Measurements from ENCODE around the gene JAG2.
A peak's percentile ranks its signal among the peaks of the same experiment; 100 is the strongest.

JAG2 gene

DNA sequence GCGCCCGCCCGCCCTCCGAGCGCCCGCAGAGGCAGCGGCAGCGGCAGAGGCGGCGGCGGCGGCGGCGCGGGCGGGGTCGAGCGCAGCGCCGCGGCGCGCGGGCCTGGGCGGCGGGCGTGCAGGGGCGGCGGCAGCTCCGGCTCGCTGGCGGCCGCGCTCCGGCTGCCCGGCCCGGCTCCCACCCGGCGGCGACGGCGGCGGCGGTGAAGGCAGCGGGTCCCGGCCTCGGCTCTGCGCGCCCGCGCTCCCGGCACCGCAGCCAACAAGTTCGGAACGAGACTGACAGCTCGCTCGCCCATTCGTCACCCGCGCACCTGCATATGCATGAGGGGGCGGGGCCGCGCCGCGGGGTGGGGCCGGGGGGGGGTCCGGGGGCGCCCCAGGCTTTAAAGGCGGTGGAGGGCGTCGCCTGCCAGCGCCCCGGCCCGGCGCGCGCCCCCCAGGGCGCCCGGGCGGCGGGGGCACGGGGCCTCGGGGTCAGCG is at the start of gene JAG2:
Gene JAG2, minus strand, starts transcription at position 281 of the 483 bp plus-strand sequence. CDS start 356 bp downstream, outside the sequence.
- peak; percentile 59 to 71 for DNase-seq

DNA sequence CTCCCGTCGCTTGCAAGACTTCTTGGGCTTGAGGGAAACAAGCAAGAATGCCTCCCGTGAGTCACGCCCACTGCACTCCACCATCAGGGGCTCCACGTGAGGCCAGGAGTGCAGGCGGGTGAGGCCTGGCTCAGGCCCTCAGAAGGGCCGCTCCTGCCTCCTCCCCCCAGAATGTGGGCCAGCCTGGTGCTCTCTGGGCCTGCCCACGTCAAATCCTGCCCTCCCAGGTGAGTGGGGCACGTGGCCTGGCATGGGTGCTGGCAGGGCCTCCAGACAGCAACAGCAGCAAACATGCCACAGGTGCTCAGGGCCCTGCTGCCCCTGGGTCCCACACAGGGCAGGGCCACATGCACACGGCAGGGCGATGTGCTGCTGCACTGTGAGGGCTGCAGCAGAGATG is 49.2 kb upstream of the JAG2 start:
- DNase-seq = no peak

DNA sequence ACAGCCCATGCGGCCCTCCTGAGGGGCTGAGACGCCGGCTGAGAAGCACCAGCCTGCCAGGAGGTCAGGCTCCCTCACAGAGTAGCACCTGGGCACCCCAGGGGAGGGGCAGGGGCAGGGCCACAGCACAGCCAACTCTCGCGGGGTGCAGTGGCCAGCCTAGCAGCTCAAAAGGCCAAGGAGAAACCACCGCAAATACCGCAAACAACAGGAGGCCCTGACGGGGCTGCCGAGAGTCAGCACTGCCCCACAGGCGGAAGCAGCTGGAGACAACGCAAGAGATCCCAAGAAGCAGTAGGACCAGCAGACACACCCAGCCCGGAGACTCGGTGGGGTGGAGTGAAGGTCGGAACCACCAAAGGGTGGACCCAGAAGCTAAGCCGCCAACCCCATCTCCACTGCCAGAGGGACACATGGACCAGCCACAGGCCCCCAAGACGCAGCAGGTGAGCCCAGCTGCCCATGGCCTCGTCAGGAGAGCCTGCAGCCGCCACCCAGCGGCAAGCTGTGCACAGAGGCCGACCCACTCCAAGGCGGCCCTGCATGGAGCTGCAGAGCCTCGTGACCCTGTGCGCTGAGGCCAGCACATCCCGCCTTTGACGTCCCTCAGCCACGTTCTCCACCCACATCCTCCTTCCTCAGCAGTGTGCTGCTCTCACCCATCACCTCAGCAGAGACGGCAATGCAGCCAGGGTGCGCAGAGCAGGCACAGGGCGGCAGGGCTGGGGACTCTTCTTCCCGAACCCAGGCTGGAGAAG is 48.1 kb upstream of the JAG2 start:
- no peak for DNase-seq

DNA sequence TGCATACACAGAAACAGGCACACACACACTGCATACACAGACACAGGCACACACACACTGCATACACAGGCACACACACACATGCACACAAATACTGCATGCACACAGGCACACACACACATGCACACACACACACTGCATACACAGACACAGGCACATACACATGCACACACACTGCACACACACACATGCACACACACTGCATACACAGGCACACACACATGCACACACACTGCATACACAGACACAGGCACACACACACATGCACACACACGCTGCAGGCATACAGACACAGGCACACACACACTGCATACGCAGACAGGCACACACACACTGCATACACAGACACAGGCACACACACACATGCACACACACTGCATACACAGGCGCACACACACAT is 47.0 kb upstream of the JAG2 start:
- DNase-seq = no peak

DNA sequence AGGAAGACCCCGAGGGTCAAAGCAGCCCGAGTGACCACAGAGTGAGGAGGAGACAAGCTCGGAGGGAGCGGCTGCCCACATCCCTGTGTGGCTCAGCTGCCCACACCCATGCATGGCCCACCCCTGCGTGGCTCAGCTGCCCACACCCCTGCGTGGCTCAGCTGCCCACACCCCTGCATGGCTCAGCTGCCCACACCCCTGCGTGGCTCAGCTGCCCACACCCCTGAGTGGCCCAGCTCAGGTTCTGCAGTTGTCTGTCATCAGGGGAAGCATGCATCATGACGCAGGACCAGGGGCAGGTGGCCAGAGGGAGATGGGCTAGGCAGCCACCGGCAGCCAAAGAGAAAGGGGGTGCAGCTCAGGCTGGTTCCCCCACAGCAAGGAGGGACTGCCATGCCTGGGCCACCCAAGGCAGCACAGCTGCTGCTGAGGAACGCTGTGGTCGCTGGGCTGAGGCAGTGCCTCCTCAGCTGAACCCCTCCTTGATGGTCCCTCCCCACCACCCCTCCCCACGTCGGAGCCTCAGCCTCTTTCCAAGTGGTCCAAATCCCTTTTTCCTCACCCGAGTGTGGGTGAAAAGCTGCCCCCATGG is 45.8 kb upstream of the JAG2 start:
- no peak for DNase-seq

DNA sequence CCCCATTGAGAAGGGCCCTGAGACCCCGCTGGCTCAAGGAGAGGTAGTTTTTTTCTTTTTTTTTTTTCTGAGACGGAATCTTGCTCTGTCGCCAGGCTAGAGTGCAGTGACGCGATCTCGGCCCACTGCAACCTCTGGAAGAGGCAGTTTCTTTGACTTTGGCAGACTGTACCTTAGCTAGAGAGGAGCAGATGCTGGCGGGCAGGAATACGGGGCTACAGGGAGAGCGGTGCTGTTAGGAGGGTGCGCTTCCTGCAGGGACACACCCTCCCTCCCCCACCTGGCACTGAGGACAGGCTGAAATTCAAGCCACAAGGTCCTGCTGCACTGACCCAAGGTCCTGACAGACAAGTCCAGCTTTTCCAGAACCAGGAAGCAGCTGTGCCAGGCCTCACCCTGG is 44.8 kb upstream of the JAG2 start:
- DNase-seq = no peak

DNA sequence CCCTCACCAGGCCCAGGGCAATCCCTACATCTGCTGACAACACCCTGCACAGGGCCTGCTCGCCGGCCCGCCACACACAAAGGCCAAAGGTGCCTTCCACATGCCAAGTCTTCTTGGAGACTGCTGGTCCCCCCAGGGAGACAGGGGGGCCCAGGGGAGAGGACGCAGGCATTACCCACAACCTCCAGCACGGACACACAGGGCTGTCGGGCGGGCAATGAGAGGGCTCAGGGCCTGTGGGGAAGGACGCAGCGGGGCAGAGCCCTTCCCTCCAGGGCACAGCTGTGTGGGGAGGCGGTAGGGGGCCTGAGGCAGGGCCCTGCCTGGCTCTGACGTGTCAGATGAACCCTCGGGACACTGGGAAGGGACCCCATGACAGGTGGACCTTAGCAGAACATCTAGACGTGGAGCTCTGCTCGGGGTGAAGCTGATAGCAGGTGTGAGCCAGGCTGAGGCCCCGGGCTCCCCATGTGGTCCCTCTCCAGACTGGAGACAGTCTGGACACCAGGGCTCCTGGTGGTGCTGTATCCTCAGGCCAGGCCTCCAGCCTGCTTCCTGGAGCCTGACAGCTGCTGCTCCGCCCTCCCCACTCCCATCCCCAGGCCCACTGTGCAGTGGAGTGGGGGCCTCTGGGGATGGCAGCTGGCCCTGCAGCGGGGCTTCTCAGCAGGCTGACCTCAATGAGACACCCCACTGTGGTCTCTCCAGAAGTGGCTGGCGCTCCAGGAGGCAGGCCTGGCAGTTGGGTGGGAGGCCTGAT is 44.1 kb upstream of the JAG2 start:
- DNase-seq = no peak

DNA sequence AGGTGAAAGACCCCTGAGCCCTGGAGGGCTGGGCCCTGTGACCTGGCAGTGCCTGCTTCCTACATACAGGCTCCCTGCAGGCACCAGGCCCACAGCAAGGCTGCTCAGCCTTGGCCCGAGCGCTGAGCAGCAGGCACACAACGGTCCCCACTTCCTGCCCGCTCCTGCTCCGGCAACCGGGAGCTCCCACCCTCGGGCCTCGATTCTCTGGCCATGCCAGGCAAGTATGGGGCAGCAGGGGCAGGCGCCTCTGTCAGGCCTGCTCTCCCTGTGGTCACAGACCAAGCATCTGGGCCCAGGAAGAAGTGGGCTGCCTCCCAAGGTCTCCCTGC is 43.1 kb upstream of the JAG2 start:
- no peak for DNase-seq

DNA sequence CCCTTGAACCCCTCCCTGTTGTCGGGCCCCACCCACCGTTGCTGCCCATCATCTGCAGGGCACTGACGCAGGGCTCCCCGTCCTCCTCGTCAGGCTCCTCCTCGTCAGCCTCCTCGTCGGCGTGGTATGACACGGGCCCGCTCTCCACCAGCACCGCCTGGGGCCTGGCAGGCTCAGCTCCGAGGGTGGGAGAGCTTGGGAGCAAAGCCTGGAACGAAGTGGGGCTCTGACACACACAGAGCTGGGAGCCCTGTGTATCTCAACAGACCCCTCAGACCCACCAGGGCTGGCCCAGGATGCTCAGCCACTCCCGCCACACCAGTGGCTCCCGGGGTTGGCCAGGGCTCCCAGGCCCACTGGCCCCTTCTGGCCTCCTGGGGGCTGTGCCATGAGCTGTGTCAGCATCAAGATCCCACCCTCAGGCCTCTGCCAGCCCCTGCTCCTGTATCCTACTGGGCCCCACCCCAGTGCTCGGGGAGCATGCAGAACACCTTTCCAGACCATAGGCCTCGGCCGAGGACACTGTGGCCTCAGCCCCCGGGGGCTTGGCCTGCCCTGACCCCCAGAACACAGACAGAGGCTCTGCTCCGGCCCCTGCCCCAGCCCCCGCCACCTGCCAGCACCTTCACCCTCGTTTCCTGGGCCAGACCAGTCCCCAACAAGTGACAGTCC is 42.6 kb upstream of the JAG2 start:
- no peak for DNase-seq

DNA sequence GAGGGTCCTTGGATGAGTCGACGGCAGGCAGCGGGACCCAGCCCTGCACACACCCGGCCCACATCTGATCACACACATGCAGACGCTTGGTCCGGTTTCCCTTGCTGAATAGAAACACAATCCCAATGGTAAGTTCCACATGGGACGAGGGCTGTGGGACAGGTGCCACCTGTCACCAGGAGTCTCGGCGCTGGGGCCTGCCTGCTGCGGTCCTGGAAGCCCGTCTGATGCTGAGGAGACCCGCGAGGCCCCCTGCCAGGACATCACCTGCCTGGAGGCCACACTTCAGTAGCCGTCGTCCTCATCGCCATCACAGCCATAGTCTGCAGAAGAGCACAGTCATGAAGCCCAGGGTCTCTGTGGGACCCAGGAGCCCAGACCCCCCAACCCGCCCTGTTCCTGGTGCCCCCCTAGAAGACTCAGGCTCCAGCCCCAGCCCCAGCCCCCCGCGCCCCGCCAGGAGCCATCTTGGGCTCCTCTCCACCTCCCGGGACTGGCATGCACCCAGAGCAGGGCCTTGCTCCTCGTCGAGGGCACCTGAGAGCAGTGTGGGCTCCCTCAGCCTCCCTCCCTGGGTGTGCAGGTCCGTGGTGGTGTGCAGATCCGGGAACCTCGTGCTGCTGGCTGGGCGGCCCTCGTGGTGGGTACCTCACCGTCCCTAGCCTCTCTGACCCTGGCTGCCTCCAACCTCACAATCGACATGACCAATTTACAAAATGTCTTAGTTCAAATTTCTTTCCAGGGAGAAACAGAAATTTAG is 41.9 kb upstream of the JAG2 start:
- DNase-seq = no peak

DNA sequence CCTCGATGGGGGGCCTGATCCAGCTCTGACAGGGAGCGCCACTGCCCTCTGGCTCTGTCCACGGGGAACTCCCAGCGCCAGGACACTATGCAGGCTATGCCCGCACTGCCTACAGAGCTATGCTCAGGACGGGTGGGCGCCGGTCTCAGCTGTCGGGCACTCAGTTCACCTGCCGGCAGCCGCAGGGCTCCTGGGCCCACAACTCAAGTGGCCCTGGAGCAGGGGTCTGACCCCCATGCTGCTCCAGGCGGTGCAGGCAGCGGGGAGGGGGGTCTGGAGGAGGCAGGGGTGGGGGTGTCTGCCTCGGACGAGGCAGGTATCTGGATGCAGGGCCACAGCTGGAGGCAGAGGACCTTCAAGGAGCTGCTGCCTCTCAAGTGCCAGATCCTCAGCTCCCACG is 41.1 kb upstream of the JAG2 start:
- no peak for DNase-seq

DNA sequence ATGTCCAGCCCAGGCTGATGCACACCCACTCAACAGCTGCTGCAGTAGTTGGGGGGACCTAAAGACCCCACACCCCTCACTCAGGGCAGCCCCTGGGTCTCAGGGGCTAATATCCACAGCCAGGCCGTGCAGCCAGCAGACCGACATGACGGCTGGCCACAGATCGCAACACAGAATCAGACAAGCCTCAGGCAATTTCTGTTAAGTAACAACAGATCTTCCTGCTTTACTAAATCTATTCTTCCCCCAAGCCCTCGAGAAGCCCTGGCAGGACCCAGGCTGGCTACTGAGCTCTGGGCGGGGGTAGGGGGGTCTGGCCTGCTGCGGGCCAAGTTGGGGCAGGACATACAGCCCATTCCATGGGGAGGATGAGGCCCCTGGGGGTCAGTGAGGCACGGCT is 40.5 kb upstream of the JAG2 start:
- no peak for DNase-seq

DNA sequence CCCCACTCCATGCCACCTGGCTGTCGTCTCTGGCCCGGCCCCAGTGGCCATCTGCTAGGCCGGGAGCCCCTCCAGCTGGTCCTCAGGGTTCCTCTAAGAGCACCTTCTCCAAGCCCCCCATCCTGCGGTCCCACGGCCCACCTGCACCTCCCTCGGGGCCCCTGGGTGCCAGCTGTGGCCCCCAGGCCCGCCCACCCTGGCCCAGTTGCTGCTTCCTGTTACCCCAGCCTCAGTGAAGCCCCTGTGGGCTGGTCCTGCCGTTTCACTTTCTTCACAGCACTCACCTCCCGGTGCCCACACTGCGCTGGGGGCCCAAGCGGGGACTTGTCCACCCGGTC is 40.1 kb upstream of the JAG2 start:
- no peak for DNase-seq

DNA sequence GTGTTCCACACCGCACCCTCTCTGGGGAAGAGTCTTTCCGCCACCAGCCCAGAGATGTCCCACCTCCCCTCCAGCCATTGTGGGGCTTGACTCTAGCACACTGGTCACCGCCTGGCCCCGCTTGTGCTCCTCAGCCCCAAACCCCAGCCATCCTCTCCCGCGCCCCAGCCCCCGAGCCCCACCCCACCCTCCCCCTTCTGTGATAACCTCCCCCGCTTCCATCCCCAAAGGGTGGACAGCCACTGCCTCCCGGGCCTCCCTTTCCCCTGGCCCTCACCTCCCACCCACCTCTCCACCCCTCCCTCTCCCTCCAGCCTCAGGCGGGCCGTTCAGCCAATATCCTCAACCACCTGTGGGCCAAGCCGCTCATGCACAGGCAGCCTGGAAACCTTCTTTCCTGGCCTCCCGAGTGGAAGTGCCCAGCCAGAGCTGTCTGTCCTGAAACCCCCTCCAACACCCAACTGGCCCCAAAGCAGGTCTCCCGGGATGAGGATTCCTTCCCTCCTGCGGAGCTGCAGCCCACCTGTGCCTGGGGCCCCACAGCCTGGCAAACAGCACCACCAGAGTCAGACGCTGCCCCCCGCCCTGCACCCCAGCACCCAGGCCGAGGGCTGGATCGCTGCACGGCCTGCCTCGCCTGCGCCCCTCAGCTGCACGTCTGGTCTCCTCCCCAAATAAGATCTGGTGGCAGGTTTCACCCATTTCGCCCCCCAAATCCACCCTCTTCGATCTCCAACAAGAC is 39.6 kb upstream of the JAG2 start:
- no peak for DNase-seq

DNA sequence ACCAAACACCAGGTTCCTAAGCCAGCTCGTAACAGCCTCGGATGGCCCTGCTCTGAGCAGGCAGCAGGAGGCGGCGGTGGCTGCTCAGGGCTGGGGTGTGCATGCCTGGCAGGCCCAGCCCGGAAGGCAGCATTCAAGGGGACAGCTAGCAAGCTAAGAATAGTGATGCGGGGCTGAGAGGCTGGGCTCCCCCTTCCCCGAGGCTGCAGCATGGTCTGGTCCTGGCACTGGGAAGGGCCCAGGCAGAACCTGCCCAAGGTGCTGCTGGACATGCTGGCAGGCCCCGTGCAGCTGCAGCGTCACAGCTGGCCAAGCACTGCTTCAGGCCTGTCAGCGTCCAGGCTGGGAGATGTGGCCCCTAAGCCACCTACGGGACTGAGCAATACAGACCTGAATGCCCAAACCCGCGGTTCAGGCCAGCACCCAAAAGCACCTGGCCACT is 38.9 kb upstream of the JAG2 start:
- no peak for DNase-seq

DNA sequence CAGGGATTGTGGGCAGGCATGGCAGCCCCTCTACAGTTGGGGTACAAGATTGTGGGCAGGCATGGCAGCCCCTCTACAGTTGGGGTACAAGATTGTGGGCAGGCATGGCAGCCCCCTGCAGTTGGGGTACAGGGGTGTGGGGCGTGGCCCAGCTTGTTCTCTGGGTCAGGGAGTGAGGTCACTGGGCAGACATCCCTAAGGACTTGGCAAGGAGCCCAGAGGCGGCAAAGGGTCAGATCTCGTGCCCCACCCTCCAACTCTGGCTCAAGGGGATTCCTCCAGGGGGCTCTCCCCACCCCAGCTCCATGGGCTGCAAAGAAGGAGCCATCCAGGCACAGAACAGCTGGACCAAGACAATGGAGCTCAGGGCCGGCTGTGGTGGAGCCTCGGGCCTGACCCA is 38.3 kb upstream of the JAG2 start:
- DNase-seq = no peak

DNA sequence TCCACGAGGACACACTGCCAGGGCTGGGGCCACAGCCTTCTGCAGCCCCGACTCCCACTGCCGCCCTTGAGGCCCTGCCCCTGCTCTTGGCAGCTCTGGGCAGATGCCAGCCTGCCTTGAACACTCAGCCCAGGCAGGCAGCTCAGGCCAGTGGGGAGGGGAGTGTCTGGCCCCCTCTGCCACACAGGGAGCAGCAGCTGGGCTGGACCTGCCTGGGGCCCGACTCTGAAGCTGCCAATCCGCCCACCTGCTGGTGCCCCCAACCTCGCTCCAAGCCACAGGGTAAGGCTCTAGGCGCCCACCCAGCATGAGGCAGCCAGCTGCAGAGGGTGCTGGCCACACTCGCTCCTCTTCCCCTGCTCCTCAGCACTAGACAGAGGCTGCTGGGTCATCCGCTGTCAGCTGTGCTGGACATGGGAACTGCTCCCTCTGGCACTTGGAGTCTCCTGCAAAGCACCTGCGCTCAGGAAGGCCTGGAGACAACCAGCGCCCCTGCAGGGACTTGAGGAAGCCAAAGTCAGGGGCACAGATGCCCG is 37.2 kb upstream of the JAG2 start:
- no peak for DNase-seq

DNA sequence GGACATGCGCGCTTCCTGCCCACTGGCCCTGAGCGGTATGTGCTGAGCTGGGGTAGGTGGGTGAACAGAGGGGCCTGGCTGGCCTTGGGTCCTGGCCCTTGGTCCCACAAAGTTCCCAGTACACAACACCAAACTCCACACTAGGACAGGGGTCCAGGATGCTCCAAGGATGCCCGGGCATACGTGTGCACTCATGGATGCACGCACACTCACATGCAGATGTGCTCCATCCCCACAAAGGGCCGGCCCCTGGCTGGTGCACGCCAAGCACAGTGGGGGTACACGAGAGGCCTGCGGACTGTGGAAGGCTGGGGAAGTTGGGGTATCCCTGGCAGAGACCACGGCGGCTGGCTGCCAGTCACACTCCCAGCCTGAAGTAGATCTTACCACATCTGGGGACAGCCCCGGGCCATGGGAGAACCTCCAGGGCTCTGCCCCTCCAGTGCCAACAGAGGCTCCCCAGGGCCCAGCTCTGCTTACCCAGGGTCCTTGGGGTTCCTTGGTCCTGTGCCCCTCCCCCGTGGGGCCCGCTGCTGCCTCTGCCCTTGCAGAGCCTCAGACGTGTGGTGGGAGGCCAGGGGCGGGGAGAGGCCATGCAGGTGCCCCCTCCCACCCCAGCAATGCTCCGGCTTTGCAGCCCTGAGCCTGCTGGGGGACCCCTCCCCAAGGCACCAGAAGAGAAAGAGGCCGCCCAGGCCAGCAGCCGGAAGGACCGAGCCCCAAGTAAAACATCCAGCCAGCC is 36.5 kb upstream of the JAG2 start:
- no peak for DNase-seq

DNA sequence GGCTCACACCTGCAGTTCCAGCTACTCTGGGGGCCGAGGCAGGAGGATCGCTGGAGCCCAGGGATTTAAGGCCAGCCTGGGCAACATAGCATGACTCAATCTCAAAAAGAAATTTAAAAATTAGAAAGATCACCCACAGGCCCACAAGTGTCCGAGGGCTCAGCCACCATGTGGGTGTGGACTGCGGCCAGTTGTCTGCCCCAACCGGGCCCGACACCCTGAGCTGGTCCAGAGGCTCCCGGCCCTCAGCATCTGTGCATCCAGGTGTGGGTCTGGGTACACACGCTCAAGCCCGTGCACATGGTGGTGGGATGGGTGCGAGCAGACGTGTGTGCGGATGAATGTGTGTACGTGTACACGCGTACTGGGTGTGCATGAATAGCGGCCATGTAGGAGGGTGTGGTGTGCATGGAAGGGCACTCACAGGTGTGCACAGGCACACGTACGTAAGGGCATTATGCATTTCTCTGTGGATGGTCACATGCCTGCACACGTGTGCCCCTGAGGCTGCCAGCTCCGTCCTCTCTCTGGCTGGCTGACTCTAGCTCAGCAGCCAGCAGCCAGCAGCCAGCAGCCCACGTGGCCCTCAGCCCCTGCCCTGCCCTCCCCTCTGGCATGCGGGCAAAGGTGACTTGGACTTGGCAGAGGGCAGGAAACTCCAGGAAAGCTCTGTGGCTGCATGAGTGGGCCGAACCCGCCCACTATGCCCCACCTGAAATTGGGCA is 35.8 kb upstream of the JAG2 start:
- DNase-seq = no peak

DNA sequence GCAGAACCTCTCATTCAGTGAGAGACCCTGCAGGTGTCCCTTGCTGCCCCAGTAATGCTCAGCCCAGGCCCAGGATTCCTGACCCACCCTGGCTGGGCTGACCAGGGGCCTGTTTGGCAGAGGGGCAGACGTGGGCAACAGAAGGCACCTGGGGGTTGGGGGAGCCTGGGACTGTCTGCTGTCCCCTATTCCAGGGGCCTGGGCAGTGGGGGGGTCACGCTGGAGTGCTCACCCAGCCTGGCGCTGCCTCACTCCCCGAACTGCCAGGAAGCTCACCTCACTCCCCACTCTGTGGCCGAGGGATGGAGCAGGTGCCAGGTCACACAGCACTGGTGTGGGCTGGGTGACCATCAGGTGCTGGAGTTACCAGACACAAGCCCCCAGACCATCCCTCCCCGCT is 35.1 kb upstream of the JAG2 start:
- DNase-seq = no peak
